Mesenchymal stem cell (in vitro differentiated cells and primary cell): ENCODE results near the gene TRMT112. TPM values are rescaled to one million over a fixed set of nuclear protein-coding genes. Genes with fewer than 3 reads are reported as not detected.

Experiments used
- DNase-seq: peaks from one replicate; pipeline ENCODE4 v3.0.0-alpha.2; 2013
- H2AFZ ChIP-seq: one replicate; pipeline ENCODE4 v1.6.1; 2013; ENCODE audit warnings: low read depth, mild to moderate bottlenecking, control low read depth, inconsistent platforms, low read length, moderate library complexity
- H2AK5ac ChIP-seq: 2 replicates; pipeline ENCODE4 v1.6.1; 2013; ENCODE audit warnings: low read length, moderate library complexity, mild to moderate bottlenecking, inconsistent platforms; ENCODE audit not compliant: severe bottlenecking
- H2BK120ac ChIP-seq: one replicate; pipeline ENCODE4 v1.6.1; 2013; ENCODE audit warnings: low read depth, mild to moderate bottlenecking, inconsistent platforms, low read length, moderate library complexity
- H2BK12ac ChIP-seq, 2 experiments: one replicate each; pipeline ENCODE4 v1.6.1; 2013; ENCODE audit warnings: inconsistent platforms in 2 of 2, low read length in 2 of 2, mild to moderate bottlenecking in 2 of 2, moderate library complexity in 2 of 2, control low read depth in 1 of 2
- H2BK15ac ChIP-seq: one replicate; pipeline ENCODE4 v1.6.1; 2013; ENCODE audit warnings: mild to moderate bottlenecking, low read depth, inconsistent platforms; ENCODE audit not compliant: poor library complexity, severe bottlenecking
- H2BK5ac ChIP-seq: 2 replicates; pipeline ENCODE4 v1.6.1; 2013; ENCODE audit warnings: low read depth, mild to moderate bottlenecking, low read length, control low read depth, inconsistent platforms; ENCODE audit not compliant: poor library complexity, severe bottlenecking
- H3K14ac ChIP-seq, 2 experiments: one replicate each; pipeline ENCODE4 v1.6.1; 2013; ENCODE audit warnings: inconsistent platforms in 2 of 2, low read length in 2 of 2, control low read depth in 1 of 2, mild to moderate bottlenecking in 1 of 2, moderate library complexity in 1 of 2
- H3K18ac ChIP-seq, 2 experiments: one replicate each; pipeline ENCODE4 v1.6.1; 2013; ENCODE audit warnings: inconsistent platforms in 2 of 2, low read length in 2 of 2, control low read depth in 1 of 2, low read depth in 1 of 2, mild to moderate bottlenecking in 1 of 2
- H3K23ac ChIP-seq, 2 experiments: one replicate each; pipeline ENCODE4 v1.6.1; 2013; ENCODE audit warnings: inconsistent platforms in 2 of 2, low read length in 2 of 2, mild to moderate bottlenecking in 2 of 2, moderate library complexity in 2 of 2, control low read depth in 1 of 2
- H3K27ac ChIP-seq: 2 replicates; pipeline ENCODE4 v1.5.1; 2013; ENCODE audit warnings: mild to moderate bottlenecking, moderate library complexity, low read length, control low read depth, inconsistent platforms; ENCODE audit not compliant: poor library complexity, severe bottlenecking
- H3K27me3 ChIP-seq, 2 experiments: 2 replicates each; pipeline versions ENCODE4 v1.6.1 to v1.7.0; 2013; ENCODE audit warnings: low read length in 2 of 2, mild to moderate bottlenecking in 2 of 2, moderate library complexity in 2 of 2, control low read depth in 1 of 2, inconsistent platforms in 1 of 2; ENCODE audit not compliant: control insufficient read depth in 1 of 2, insufficient read depth in 1 of 2
- H3K36me3 ChIP-seq, 2 experiments: 2 replicates each; pipeline versions ENCODE4 v1.6.1 to v1.7.0; 2013; ENCODE audit warnings: low read length in 2 of 2, control low read depth in 1 of 2, inconsistent platforms in 1 of 2, low read depth in 1 of 2, mild to moderate bottlenecking in 1 of 2; ENCODE audit not compliant: insufficient read depth in 2 of 2, control insufficient read depth in 1 of 2
- H3K4ac ChIP-seq, 2 experiments: one replicate each; pipeline ENCODE4 v1.6.1; 2013; ENCODE audit warnings: inconsistent platforms in 2 of 2, low read length in 2 of 2, mild to moderate bottlenecking in 2 of 2, moderate library complexity in 2 of 2, control low read depth in 1 of 2, low read depth in 1 of 2
- H3K4me1 ChIP-seq: 2 replicates; pipeline ENCODE4 v1.6.1; 2013; ENCODE audit warnings: low read depth, low read length, control low read depth; ENCODE audit not compliant: control insufficient read depth, insufficient read depth
- H3K4me2 ChIP-seq: 2 replicates; pipeline ENCODE4 v1.6.1; 2013; ENCODE audit warnings: low read length, mild to moderate bottlenecking, inconsistent platforms; ENCODE audit not compliant: poor library complexity, severe bottlenecking
- H3K4me3 ChIP-seq, 2 experiments: 2 replicates each; pipeline versions ENCODE4 v1.5.1 to v1.7.0; 2013; ENCODE audit warnings: low read length in 2 of 2, mild to moderate bottlenecking in 2 of 2, control low read depth in 1 of 2, low read depth in 1 of 2; ENCODE audit not compliant: insufficient read depth in 1 of 2
- H3K79me1 ChIP-seq: replicated peaks from 2 replicates; pipeline ENCODE4 v1.6.1; 2013; ENCODE audit warnings: mild to moderate bottlenecking, control low read depth, low read length, inconsistent platforms; ENCODE audit not compliant: poor library complexity, severe bottlenecking
- H3K9ac ChIP-seq: 2 replicates; pipeline ENCODE4 v1.7.0; 2013; ENCODE audit warnings: mild to moderate bottlenecking, low read length, moderate library complexity
- H3K9me3 ChIP-seq: 2 replicates; pipeline ENCODE4 v1.7.0; 2013; ENCODE audit warnings: mild to moderate bottlenecking, low read length; ENCODE audit not compliant: control insufficient read depth
- H4K8ac ChIP-seq: one replicate; pipeline ENCODE4 v1.6.1; 2013; ENCODE audit warnings: inconsistent platforms, mild to moderate bottlenecking, low read length, moderate library complexity
- H4K91ac ChIP-seq: one replicate; pipeline ENCODE4 v1.6.1; 2013; ENCODE audit warnings: mild to moderate bottlenecking, low read length, inconsistent platforms
- WGBS: methylation state at CpG from one replicate; pipeline ENCODE4 v1.1.7; 2013; ENCODE audit warnings: mixed read lengths; 5-methylcytosine and 5-hydroxymethylcytosine counted together
- polyA plus RNA-seq, 2 experiments: library from polyadenylated mRNA; stranded (reverse); fragments of 200-250 nt; gene quantifications; one replicate each; pipeline ENCODE4 v1.2.3, GENCODE V29; 2013

Gene TRMT112
- polyA plus RNA-seq (2013, experiment 1 of 2) = 364 TPM
- 351 TPM for polyA plus RNA-seq (2013, experiment 2 of 2)

- Histone ChIP-seq H2BK12ac (peak within 1 kb of the TSS in 1 of 2 experiments; percentile 42), H3K9ac (peak within 1 kb of the TSS; percentile 98), H3K4me2 (peak within 1 kb of the TSS; percentile 74), H4K91ac (peak within 1 kb of the TSS; percentile 96), H4K8ac (peak within 1 kb of the TSS; percentile 95), H3K14ac (peak within 1 kb of the TSS; percentile 43 to 99), H3K4me3 (peak within 1 kb of the TSS; percentile 89 to 92), H3K27me3 (no peaks in the 10 kb centered on the region), H3K23ac (peak within 1 kb of the TSS; percentile 12 to 61), H3K27ac (peak within 1 kb of the TSS; percentile 97), H2AK5ac (peak within 1 kb of the TSS; percentile 62), H2BK120ac (peak within 1 kb of the TSS; percentile 86), H2BK15ac (peak within 1 kb of the TSS; percentile 94), H3K4me1 (peaks cover 26% of the 10 kb centered on the region), H2AFZ (peak within 1 kb of the TSS; percentile 78), H3K9me3 (no peaks in the 10 kb centered on the region), H3K79me1 (peaks cover 36% of the 10 kb centered on the region), H3K36me3 (peaks cover 41 to 54% of the 10 kb centered on the region in 2 experiments), H3K4ac (peak within 1 kb of the TSS; percentile 94 to 97), H3K18ac (peak within 1 kb of the TSS; percentile 91 to 98), H2BK5ac (peak within 1 kb of the TSS; percentile 93)
- under 1% methylated on average over 43 of the region's 43 CpGs for WGBS
- peak; percentile 99 for DNase-seq
These were observed at the start of gene TRMT112 for GRCh38 chr11:64317325-64317960. TRMT112 (minus strand) TSS chr11:64317559; CDS start chr11:64317526, 33 bp downstream.

GRCh38 chr11:64366751-64367150 lies 49.4 kb upstream of the TRMT112 start:
- H3K14ac ChIP-seq = no peak overlapping the region
- no peak overlapping the region for H3K4me2 ChIP-seq
- no peak overlapping the region for H4K91ac ChIP-seq
- no peak for DNase-seq
- no peak overlapping the region for H2BK15ac ChIP-seq
- H3K9me3 ChIP-seq = no peaks in the 10 kb centered on the region
- no peak overlapping the region for H2AFZ ChIP-seq
- H3K4me1 ChIP-seq = peaks cover 2% of the 10 kb centered on the region
- no peak overlapping the region for H3K4me3 ChIP-seq
- H3K9ac ChIP-seq = no peak overlapping the region
- no peak overlapping the region for H3K18ac ChIP-seq
- peaks cover 34% of the 10 kb centered on the region for H3K79me1 ChIP-seq
- no peak overlapping the region for H2AK5ac ChIP-seq
- H2BK120ac ChIP-seq = no peak overlapping the region
- H2BK5ac ChIP-seq = no peak overlapping the region
- H3K27ac ChIP-seq = no peak overlapping the region
- H3K36me3 ChIP-seq = peaks cover 67 to 79% of the 10 kb centered on the region in 2 experiments
- H3K27me3 ChIP-seq = no peaks in the 10 kb centered on the region
- H4K8ac ChIP-seq = no peak overlapping the region
- H3K23ac ChIP-seq = no peak overlapping the region
- no peak overlapping the region for H2BK12ac ChIP-seq
- WGBS = no CpG with 5 or more reads among the region's 1 CpG
- H3K4ac ChIP-seq = no peak overlapping the region

GRCh38 chr11:64364911-64365310 lies 47.6 kb upstream of the TRMT112 start:
- H2AFZ ChIP-seq = no peak overlapping the region
- no peak overlapping the region for H2BK120ac ChIP-seq
- no peak overlapping the region for H3K14ac ChIP-seq
- no peak overlapping the region for H2BK12ac ChIP-seq
- H3K9me3 ChIP-seq = no peaks in the 10 kb centered on the region
- no peak overlapping the region for H4K8ac ChIP-seq
- H3K23ac ChIP-seq = no peak overlapping the region
- H3K18ac ChIP-seq = no peak overlapping the region
- H3K27ac ChIP-seq = no peak overlapping the region
- DNase-seq = no peak
- no peak overlapping the region for H3K9ac ChIP-seq
- H3K4ac ChIP-seq = no peak overlapping the region
- H3K4me1 ChIP-seq = peaks cover 12% of the 10 kb centered on the region
- H3K36me3 ChIP-seq = peaks cover 74 to 80% of the 10 kb centered on the region in 2 experiments
- no peak overlapping the region for H3K4me2 ChIP-seq
- H4K91ac ChIP-seq = no peak overlapping the region
- H2BK15ac ChIP-seq = no peak overlapping the region
- H3K79me1 ChIP-seq = peaks cover 49% of the 10 kb centered on the region
- 70% methylated on average over 2 of the region's 4 CpGs for WGBS
- no peaks in the 10 kb centered on the region for H3K27me3 ChIP-seq
- H2BK5ac ChIP-seq = no peak overlapping the region
- H2AK5ac ChIP-seq = no peak overlapping the region
- H3K4me3 ChIP-seq = no peak overlapping the region

GRCh38 chr11:64364435-64364834 lies 47.1 kb upstream of the TRMT112 start:
- H3K4ac ChIP-seq = no peak overlapping the region
- no peak overlapping the region for H3K23ac ChIP-seq
- no peak overlapping the region for H4K91ac ChIP-seq
- peaks cover 70 to 77% of the 10 kb centered on the region in 2 experiments for H3K36me3 ChIP-seq
- H4K8ac ChIP-seq = no peak overlapping the region
- no peak overlapping the region for H3K14ac ChIP-seq
- no peak overlapping the region for H2BK12ac ChIP-seq
- peaks cover 16% of the 10 kb centered on the region for H3K4me1 ChIP-seq
- no peak overlapping the region for H3K18ac ChIP-seq
- H3K4me2 ChIP-seq = no peak overlapping the region
- H3K27ac ChIP-seq = no peak overlapping the region
- H3K9me3 ChIP-seq = no peaks in the 10 kb centered on the region
- no peak overlapping the region for H3K4me3 ChIP-seq
- no peak overlapping the region for H2BK120ac ChIP-seq
- peaks cover 49% of the 10 kb centered on the region for H3K79me1 ChIP-seq
- no peak overlapping the region for H3K9ac ChIP-seq
- H2BK5ac ChIP-seq = no peak overlapping the region
- no peak overlapping the region for H2BK15ac ChIP-seq
- no peak overlapping the region for H2AFZ ChIP-seq
- no peak overlapping the region for H2AK5ac ChIP-seq
- no peak for DNase-seq
- H3K27me3 ChIP-seq = no peaks in the 10 kb centered on the region
- WGBS = 100% methylated on average over 6 of the region's 6 CpGs
